ENCODE results near the gene CPNE7. TPM values are rescaled to one million over a fixed set of nuclear protein-coding genes. Genes with fewer than 3 reads are reported as not detected.
A peak's percentile ranks its signal among the peaks of the same experiment; 100 is the strongest.

Gene CPNE7
- total and polyA plus RNA-seq, 2 experiments from 2014 or later: 8.7 to 24.8 TPM

- Histone ChIP-seq H3K4me1 (ENCODE audit: insufficient read depth) (peaks cover 21% of the 10 kb centered on the region), H3K27ac (no peak overlapping the region), H3K27me3 (peaks cover 25% of the 10 kb centered on the region), H4K20me1 (ENCODE audit: insufficient read depth, poor library complexity, severe bottlenecking) (no peaks in the 10 kb centered on the region), H2AFZ (no peak overlapping the region), H3K4me3 (no peak overlapping the region), H3K79me2 (no peaks in the 10 kb centered on the region), H3K9me2 (replicated peaks; ENCODE audit: insufficient read depth) (no peaks in the 10 kb centered on the region), H3K4me2 (peak overlapping the region; percentile 74), H3K9me3 (ENCODE audit: low read depth) (no peaks in the 10 kb centered on the region), H3K36me3 (replicated peaks; ENCODE audit: insufficient read depth, low read depth) (no peaks in the 10 kb centered on the region)
- no peak for DNase-seq (ENCODE audit: low spot score)
- TF ChIP-seq EZH2phosphoT487 (IDR thresholded peaks at IDR 0.05; ENCODE audit: low read depth, severe bottlenecking, unreplicated experiment) (no peak), EZH2 (IDR thresholded peaks at IDR 0.05; ENCODE audit: borderline replicate concordance) (peak; percentile 80)
- 30% methylated on average over 39 of the region's 89 CpGs for WGBS (ENCODE audit: low lambda C conversion rate, missing lambda C conversion rate)
Measured at GRCh38 chr16:89576153-89577054, 846 bp downstream of the CPNE7 start.

DNA sequence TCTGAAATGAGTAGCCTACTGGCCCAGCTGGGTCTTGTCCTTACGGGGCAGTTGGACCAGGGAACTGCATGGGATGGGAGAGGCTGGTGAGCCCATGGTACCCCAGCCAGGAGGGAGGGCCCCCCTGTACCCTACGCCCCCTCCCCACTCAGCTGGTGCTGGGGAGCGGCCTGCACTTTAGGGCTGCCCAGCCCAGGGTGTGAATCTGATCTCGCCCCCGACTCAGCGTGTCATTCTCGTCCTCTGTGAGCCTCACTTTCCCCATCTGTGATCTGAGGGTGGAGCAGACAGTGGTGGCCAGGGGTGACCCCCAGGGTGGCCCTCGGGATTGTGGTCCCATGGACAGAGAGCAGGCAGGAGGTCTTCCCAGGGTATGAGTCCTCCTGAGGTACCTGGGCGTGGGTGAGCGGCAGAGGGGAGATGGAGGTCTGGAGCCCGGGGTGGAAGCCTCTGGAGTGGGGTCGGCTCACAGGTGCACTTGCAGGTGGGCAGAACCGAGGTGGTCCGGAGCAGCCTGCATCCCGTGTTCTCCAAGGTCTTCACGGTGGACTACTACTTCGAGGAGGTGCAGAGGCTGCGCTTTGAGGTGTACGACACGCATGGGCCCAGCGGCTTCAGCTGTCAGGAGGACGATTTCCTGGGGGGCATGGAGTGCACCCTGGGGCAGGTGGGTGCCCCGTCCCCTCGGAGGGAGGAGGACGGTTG, 1.6 kb downstream of the CPNE7 start:
- no peak for DNase-seq (ENCODE audit: low spot score)
- H3K4me2 ChIP-seq: no peak overlapping the region
- no peak overlapping the region for H3K4me3 ChIP-seq
- H3K27me3 ChIP-seq: peaks cover 25% of the 10 kb centered on the region
- H3K4me1 ChIP-seq (ENCODE audit: insufficient read depth): peaks cover 18% of the 10 kb centered on the region
- H2AFZ ChIP-seq: no peak overlapping the region
- H3K36me3 ChIP-seq (replicated peaks; ENCODE audit: insufficient read depth, low read depth): no peaks in the 10 kb centered on the region
- no peaks in the 10 kb centered on the region for H4K20me1 ChIP-seq (ENCODE audit: insufficient read depth, poor library complexity, severe bottlenecking)
- H3K9me2 ChIP-seq (replicated peaks; ENCODE audit: insufficient read depth): no peaks in the 10 kb centered on the region
- H3K79me2 ChIP-seq: no peaks in the 10 kb centered on the region
- no peak overlapping the region for H3K27ac ChIP-seq
- no peaks in the 10 kb centered on the region for H3K9me3 ChIP-seq (ENCODE audit: low read depth)
- 96% methylated on average over 25 of the region's 25 CpGs for WGBS (ENCODE audit: low lambda C conversion rate, missing lambda C conversion rate)
- no peak for TF ChIP-seq EZH2 (IDR thresholded peaks at IDR 0.05; ENCODE audit: borderline replicate concordance)
- no peak for TF ChIP-seq EZH2phosphoT487 (IDR thresholded peaks at IDR 0.05; ENCODE audit: low read depth, severe bottlenecking, unreplicated experiment)
- TF ChIP-seq CTCF (IDR thresholded peaks at IDR 0.05; ENCODE audit: poor library complexity): no peak

GRCh38 chr16:89579351-89579750, 3.8 kb downstream of the CPNE7 start:
- H3K4me1 ChIP-seq (ENCODE audit: insufficient read depth): peaks cover 12% of the 10 kb centered on the region
- no peak for DNase-seq (ENCODE audit: low spot score)
- H3K27me3 ChIP-seq: peaks cover 18% of the 10 kb centered on the region
- WGBS (ENCODE audit: low lambda C conversion rate, missing lambda C conversion rate): 97% methylated on average over 12 of the region's 15 CpGs
- H3K9me3 ChIP-seq (ENCODE audit: low read depth): no peaks in the 10 kb centered on the region
- no peaks in the 10 kb centered on the region for H3K36me3 ChIP-seq (replicated peaks; ENCODE audit: insufficient read depth, low read depth)
- H3K9me2 ChIP-seq (replicated peaks; ENCODE audit: insufficient read depth): no peaks in the 10 kb centered on the region
- H4K20me1 ChIP-seq (ENCODE audit: insufficient read depth, poor library complexity, severe bottlenecking): no peaks in the 10 kb centered on the region
- no peak overlapping the region for H3K4me2 ChIP-seq
- no peak overlapping the region for H3K4me3 ChIP-seq
- no peak overlapping the region for H3K27ac ChIP-seq
- TF ChIP-seq CTCF (IDR thresholded peaks at IDR 0.05; ENCODE audit: poor library complexity) (no peak), EZH2phosphoT487 (IDR thresholded peaks at IDR 0.05; ENCODE audit: low read depth, severe bottlenecking, unreplicated experiment) (no peak)
- no peaks in the 10 kb centered on the region for H3K79me2 ChIP-seq
- no peak overlapping the region for H2AFZ ChIP-seq
